Vagina (tissue), 2 donors: ENCODE results near the gene CEBPE.

Experiments
- CTCF ChIP-seq, 3 experiments: fragments of 450-650 bp in 2 of 3; fragments of 200-600 bp in 1 of 3; sonication (generic) in 1 of 3; IDR thresholded peaks; one replicate each; pipeline ENCODE4 v1.5.1; 2017 to 2019; ENCODE audit warnings: antibody characterized with exemption in 3 of 3, mild to moderate bottlenecking in 2 of 3, moderate library complexity in 2 of 3
- POLR2A ChIP-seq, 2 donors: fragments of 450-650 bp; IDR thresholded peaks; one replicate each; pipeline ENCODE4 v1.6.1; 2017; ENCODE audit warnings: antibody characterized with exemption in 2 of 2, mild to moderate bottlenecking in 2 of 2, moderate library complexity in 2 of 2

GRCh38 chr14:23160924-23161522 lies 42.0 kb upstream of the CEBPE start:
- TF ChIP-seq CTCF (IDR thresholded peaks at IDR 0.05) (no peak), POLR2A (IDR thresholded peaks at IDR 0.05) (no peak)
